HepG2 (cell line): ENCODE data around the gene TP53BP2. TPM values are rescaled to one million over a fixed set of nuclear protein-coding genes. Genes with fewer than 3 reads are reported as not detected.

Experiments used
- CAMTA2 ChIP-seq: sonication (generic); formaldehyde crosslinking; IDR thresholded peaks from 2 replicates; pipeline ENCODE4 v1.4.0; 2020; ENCODE audit warnings: mild to moderate bottlenecking, missing genetic modification reagents, borderline replicate concordance
- CC2D1A ChIP-seq: sonication (generic); formaldehyde crosslinking; IDR thresholded peaks from 2 replicates; pipeline ENCODE4 v1.8.1; 2023; ENCODE audit warnings: mild to moderate bottlenecking, missing genetic modification reagents
- CHD2 ChIP-seq: IDR thresholded peaks from 2 replicates; pipeline ENCODE4 v1.6.1; 2011; ENCODE audit warnings: low read depth, low read length, improper control_type of control experiment
- E2F2 ChIP-seq: sonication (generic); formaldehyde crosslinking; IDR thresholded peaks from 2 replicates; pipeline ENCODE4 v1.4.0; 2020; ENCODE audit warnings: missing genetic modification reagents, borderline replicate concordance
- ELF1 ChIP-seq: sonication (generic); formaldehyde crosslinking; IDR thresholded peaks from 2 replicates; pipeline ENCODE4 v1.4.0; 2020; ENCODE audit warnings: missing genetic modification reagents
- GATAD1 ChIP-seq: IDR thresholded peaks from 2 replicates; pipeline ENCODE4 v1.6.1; 2016; ENCODE audit warnings: missing genetic modification reagents, missing compliant biosample characterization
- HHEX ChIP-seq: IDR thresholded peaks from 2 replicates; pipeline ENCODE4 v1.6.1; 2016; ENCODE audit warnings: control low read depth
- KMT2A ChIP-seq: sonication (generic); formaldehyde crosslinking; IDR thresholded peaks from 2 replicates; pipeline ENCODE4 v1.4.0; 2020; ENCODE audit warnings: missing genetic modification reagents
- MLX ChIP-seq: IDR thresholded peaks from 2 replicates; pipeline ENCODE4 v1.6.1; 2016
- PHF5A ChIP-seq: IDR thresholded peaks from one replicate; pipeline ENCODE4 v1.6.1; 2018; ENCODE audit warnings: low read depth, missing genetic modification reagents; ENCODE audit not compliant: unreplicated experiment
- PRDM10 ChIP-seq: sonication (generic); formaldehyde crosslinking; IDR thresholded peaks from 2 replicates; pipeline ENCODE4 v1.4.0; 2020; ENCODE audit warnings: low read depth, missing genetic modification reagents
- SMAD9 ChIP-seq: sonication (generic); formaldehyde crosslinking; IDR thresholded peaks from 2 replicates; pipeline ENCODE4 v1.5.1; 2020; ENCODE audit warnings: mild to moderate bottlenecking, missing genetic modification reagents
- TARDBP ChIP-seq: sonication (generic); formaldehyde crosslinking; IDR thresholded peaks from 2 replicates; pipeline ENCODE4 v1.8.0; 2022; ENCODE audit warnings: mild to moderate bottlenecking, missing genetic modification reagents
- TCF7L2 ChIP-seq: IDR thresholded peaks from 2 replicates; pipeline ENCODE4 v1.6.1; 2011; ENCODE audit warnings: mild to moderate bottlenecking, low read depth, low read length, moderate library complexity
- TEF ChIP-seq: sonication (generic); formaldehyde crosslinking; IDR thresholded peaks from 2 replicates; pipeline ENCODE4 v1.5.0; 2020; ENCODE audit warnings: missing genetic modification reagents
- TIGD3 ChIP-seq: sonication (generic); formaldehyde crosslinking; IDR thresholded peaks from 2 replicates; pipeline ENCODE4 v1.5.1; 2020; ENCODE audit warnings: mild to moderate bottlenecking, missing genetic modification reagents, borderline replicate concordance
- YY1 ChIP-seq: IDR thresholded peaks from 2 replicates; pipeline ENCODE4 v1.6.1; 2011; ENCODE audit warnings: low read length, low read depth, moderate library complexity, mild to moderate bottlenecking; ENCODE audit not compliant: insufficient read depth, insufficient replicate concordance
- ZFP1 ChIP-seq: IDR thresholded peaks from 2 replicates; pipeline ENCODE4 v1.6.1; 2016
- ZNF343 ChIP-seq: sonication (generic); formaldehyde crosslinking; IDR thresholded peaks from 2 replicates; pipeline ENCODE4 v1.4.0; 2020; ENCODE audit warnings: mild to moderate bottlenecking, missing genetic modification reagents
- ZNF746 ChIP-seq: sonication (generic); formaldehyde crosslinking; IDR thresholded peaks from 2 replicates; pipeline ENCODE4 v1.8.0; 2022; ENCODE audit warnings: mild to moderate bottlenecking, missing genetic modification reagents
- ZSCAN25 ChIP-seq: sonication (generic); formaldehyde crosslinking; IDR thresholded peaks from 2 replicates; pipeline ENCODE4 v1.8.0; 2022; ENCODE audit warnings: mild to moderate bottlenecking, missing genetic modification reagents
- polyA plus RNA-seq, 8 experiments: library from polyadenylated mRNA; depleted of rRNA in 3 of 8; stranded (reverse) in 7 of 8; unstranded in 1 of 8; fragments of >200 nt; fragmentation: Illumina TruSeq in 4 of 8; extraction: Trizol in 4 of 8; gene quantifications; 2 replicates each; pipeline versions ENCODE4 v1.2.1 to v1.2.3, GENCODE V29; 2011 to 2016; ENCODE audit warnings: low read depth in 4 of 8, missing spikeins in 1 of 8, mixed read lengths in 1 of 8; ENCODE audit not compliant: insufficient read depth in 1 of 8
- total RNA-seq, 5 experiments: library from RNA; depleted of rRNA; stranded (reverse); fragments of >200 nt; fragmentation: Illumina TruSeq; extraction: Trizol; gene quantifications; 2 replicates each; pipeline ENCODE4 v1.2.3, GENCODE V29; 2016; ENCODE audit warnings: low read depth in 1 of 5
- TF ChIP-seq, protein P1 (sequence below): sonication (generic); formaldehyde crosslinking; IDR thresholded peaks from 2 replicates; pipeline ENCODE4 v1.4.0; 2020; ENCODE audit warnings: missing genetic modification reagents, mild to moderate bottlenecking, borderline replicate concordance
- TF ChIP-seq, protein P2 (sequence below): sonication (generic); formaldehyde crosslinking; IDR thresholded peaks from 2 replicates; pipeline ENCODE4 v1.4.0; 2020; ENCODE audit warnings: mild to moderate bottlenecking, missing genetic modification reagents

Gene TP53BP2
- total and polyA plus RNA-seq, 2 of the 13 experiments (the other 11 are each of a cell fraction or from before 2014, with no cell fraction given): 10.0 to 14.0 TPM

DNA sequence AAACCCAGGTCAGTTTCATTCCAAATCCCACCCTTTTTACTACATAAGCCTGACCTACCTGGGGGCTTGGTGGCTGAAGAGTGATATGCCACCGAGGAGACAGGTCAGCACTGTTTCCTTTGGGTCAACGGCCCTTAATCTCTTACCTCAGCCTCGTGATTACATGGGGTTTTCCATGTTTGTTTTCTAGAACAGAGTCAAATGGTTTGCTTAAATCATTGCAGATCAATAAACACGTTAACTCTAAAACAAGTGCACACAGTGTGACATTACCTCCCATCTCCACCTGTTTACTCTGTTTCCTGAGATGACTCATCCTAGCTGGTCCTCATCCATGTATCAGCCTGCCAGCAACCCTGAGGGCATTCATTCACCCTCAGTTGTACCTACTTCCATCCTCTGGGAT is 40.8 kb upstream of the TP53BP2 start (continued):
- TF ChIP-seq, protein P1, sequence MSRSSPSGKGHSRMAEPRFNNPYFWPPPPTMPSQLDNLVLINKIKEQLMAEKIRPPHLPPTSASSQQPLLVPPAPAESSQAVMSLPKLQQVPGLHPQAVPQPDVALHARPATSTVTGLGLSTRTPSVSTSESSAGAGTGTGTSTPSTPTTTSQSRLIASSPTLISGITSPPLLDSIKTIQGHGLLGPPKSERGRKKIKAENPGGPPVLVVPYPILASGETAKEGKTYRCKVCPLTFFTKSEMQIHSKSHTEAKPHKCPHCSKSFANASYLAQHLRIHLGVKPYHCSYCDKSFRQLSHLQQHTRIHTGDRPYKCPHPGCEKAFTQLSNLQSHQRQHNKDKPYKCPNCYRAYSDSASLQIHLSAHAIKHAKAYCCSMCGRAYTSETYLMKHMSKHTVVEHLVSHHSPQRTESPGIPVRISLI (CRISPR knock-in tag): no peak
- TF ChIP-seq ZNF746 (CRISPR knock-in tag) (no peak; the same call in 1 of the 2 replicates), CAMTA2 (CRISPR knock-in tag) (no peak), ZSCAN25 (CRISPR knock-in tag) (no peak), ZNF343 (no peak), MLX (CRISPR knock-in tag) (peak; percentile 62; the same call in 1 of the 2 replicates), TARDBP (peak; percentile 33; the same call in 1 of the 2 replicates), E2F2 (CRISPR knock-in tag) (no peak), TIGD3 (CRISPR knock-in tag) (no peak), HHEX (CRISPR knock-in tag) (peak; percentile 92), ELF1 (CRISPR knock-in tag) (no peak), PHF5A (CRISPR knock-in tag) (peak; percentile 58), TCF7L2 (no peak), CC2D1A (CRISPR knock-in tag) (no peak), KMT2A (CRISPR knock-in tag) (no peak), CHD2 (no peak), TEF (CRISPR knock-in tag) (no peak), YY1 (no peak), ZFP1 (no peak), GATAD1 (CRISPR knock-in tag) (peak; percentile 46), SMAD9 (CRISPR knock-in tag) (no peak), PRDM10 (no peak)
- TF ChIP-seq, protein P2, sequence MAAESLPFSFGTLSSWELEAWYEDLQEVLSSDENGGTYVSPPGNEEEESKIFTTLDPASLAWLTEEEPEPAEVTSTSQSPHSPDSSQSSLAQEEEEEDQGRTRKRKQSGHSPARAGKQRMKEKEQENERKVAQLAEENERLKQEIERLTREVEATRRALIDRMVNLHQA (CRISPR knock-in tag): no peak
